Measurements from ENCODE around the gene CAB39.
A peak's percentile ranks its signal among the peaks of the same experiment; 100 is the strongest.

DNA sequence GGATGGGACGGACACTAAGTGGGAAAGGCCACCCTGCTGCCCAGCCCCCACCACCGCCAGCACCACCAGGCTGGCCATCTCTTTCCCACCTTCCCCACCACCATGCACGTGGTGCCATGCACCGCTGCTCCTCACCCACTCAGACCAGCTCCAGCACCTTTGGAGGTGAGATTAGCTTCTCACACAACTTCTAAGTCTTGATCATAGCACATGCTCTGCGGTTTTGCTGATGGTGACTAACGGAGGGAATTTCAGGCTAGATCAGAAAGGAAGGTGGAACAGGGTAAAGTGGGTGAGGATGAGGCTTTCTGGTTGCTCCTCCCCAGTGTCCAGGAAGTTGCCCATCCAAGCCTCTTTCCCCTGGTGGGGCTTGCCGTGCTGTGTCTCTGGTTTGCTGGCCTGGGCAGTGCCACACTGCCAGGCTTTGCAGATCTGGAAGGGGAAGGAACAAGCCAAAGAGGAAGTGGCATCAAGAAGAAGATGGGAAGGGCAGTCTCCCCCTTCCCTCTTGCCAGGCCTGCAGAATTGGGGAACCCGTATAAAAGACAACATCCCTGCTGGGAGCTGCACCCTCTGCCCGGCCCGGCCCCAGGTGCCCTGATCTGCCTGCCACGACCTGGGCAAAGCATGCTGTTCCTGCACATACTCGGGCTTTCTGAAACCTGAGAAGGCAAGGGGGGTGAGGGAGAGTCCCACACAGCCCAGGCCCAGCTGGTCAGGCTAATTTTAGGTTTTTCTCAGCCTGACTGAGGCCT lies 44.3 kb upstream of the CAB39 start:
- TF ChIP-seq POLR2AphosphoS5 (IDR thresholded peaks at IDR 0.05; ENCODE audit: low read depth, low read length) = peak; percentile 66; the same call in 1 of the 2 replicates
- TF ChIP-seq POLR2A (IDR thresholded peaks at IDR 0.05; ENCODE audit: low read depth, low read length) = peak; percentile 50
